Measurements from ENCODE around the gene APOF.
"Not testable (repeated sequence)": the region's sequence is repeated elsewhere in the genome, so short reads cannot be mapped to it uniquely, and the experiment has no call there.

Gene APOF

DNA sequence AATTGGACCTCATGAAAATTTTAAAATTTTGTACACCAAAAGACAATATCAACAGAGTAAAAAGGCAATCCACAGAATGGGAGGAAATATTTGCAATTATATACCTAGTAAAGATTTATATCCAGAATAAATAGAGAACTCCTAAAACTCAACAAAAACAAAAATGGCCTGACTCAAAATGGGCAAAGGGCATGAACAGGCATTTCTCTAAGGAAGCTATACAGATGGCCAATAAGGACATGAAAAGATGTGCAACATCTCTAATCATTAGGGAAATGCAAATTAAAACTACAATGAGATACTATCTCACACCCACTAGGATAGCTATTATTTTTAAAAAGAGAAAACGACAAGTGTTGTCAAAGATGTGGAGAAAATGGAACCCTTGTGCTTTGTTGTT is 10.9 kb upstream of the APOF start:
- DNase-seq (ENCODE audit: low read depth in 2 of 2): no peak

DNA sequence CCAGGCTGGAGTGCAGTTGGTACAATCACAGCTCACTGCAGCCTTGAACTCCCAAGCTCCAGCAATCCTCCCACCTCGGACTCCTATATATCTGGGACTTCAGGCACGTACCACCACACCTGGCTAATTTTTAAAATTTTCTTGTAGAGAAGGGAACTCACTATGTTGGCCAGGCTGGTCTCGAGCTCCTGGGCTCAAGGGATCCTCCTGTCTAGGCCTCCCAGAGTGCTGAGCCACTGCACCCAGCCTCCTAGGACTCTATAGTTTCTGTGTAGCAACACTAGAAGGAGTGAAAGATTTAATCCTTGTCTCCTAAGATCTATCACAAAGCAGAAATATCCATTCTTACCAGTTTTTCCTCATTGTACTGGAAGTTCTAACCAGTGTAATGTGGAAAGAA is 4.3 kb upstream of the APOF start:
- no peak for DNase-seq (ENCODE audit: low read depth in 2 of 2)

GRCh38 chr12:56361487-56362129 is 1.0 kb downstream of the APOF start:
- no peak for DNase-seq (ENCODE audit: low read depth in 2 of 2)

DNA sequence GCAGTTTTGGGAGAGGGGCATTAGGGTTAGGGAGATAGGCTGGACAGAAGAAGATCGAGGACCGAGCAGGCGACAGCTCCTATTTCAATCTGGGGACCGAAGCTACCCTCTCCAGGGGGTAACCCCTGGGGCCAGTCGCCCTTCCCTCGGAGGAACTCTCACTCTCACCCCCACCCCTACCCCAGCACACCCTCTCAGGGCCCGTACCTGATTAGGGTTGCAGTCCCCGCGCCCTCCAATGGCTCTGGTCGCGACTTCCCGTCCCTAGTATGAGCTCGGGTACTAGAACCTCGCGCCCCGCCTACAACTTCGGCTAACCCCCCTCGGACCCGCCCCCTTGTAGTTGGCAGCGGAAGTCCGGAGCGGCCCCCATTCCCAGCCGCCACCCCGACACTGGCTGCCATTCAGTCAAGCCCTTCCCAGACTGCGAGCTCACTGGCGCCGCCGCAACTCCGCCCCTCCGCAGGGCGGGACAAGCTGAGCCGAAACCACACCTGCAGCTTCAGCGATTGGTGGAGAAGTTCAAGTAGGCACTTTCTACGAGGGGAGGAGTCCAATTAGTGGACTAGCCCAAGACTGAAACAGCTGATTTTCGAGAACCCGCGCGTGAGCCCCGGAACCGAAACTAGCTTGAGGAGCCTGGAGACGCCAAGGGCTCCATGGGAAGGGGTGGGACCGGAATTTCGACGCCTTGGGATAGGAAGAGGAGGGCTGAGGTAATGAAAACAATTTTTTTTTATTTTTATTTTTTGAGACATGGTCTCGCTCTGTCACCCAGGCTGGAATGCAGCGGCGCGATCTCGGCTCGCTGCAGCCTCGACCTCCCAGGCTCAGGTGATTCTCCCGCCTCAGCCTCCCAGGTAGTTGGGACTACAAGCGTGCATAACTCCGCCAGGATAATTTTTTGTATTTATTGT is 2.5 kb downstream of the APOF start, which contains the start of gene STAT2:
Gene STAT2, minus strand, starts transcription at position 257 of the 917 bp plus-strand sequence. CDS start 3,536 bp downstream, outside the sequence.
- peak; percentile 98 to 99 for DNase-seq (ENCODE audit: low read depth in 2 of 2)

DNA sequence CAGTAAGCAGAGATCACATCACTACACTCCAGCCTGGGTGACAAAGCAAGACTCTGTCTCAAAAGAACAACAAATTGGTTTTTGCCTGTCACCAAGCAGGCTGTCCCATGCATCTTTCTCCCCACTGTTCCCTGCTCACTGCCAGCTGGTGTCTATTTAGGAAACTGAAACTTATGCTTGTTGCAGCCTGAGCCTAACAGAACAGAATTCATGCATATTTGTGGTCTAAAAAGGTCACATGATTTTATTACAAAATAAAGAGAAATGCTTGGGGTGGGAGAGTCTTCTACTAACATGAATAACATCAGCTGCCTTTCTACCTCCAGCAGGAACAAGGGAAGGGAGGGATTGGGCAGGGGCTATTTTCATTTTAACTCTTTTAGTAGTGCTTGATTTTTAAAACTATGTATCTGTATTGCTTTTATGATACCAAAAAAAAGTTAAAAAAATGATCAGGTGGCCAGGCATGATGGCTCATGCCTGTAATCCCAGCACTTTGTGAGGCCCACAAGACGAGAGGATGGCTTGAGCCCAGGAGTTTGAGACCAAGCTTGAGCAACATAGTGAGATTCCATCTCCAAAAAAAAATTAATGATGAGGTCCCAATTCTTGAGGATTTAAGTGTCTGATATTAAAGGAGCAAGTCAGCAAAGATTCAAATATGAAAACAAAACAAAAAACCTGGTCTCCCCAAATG is 3.7 kb downstream of the APOF start:
- no peak for DNase-seq (ENCODE audit: low read depth in 2 of 2)

GRCh38 chr12:56351325-56351724 is 11.3 kb downstream of the APOF start:
- no peak for DNase-seq (ENCODE audit: low read depth in 2 of 2)

DNA sequence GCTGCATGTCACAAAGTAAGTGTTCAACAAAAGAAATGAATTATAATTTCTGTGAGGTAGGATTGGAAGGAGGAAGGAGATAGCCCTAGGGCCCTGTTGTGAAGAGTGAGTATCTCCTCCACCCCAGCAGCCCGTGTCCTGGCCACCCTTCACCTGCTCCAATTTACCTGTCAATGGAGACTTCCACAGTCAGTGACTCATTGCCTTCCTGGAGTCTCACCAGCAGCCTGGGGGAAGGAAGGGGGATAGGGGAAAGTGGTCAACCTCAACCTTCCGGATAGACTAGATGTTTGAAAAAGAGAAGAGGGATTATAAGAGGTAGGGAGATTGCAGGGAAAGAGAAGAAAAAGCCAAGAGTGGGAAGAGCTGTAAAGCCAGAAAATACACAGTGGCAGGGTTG is 12.0 kb downstream of the APOF start:
- DNase-seq (ENCODE audit: low read depth in 2 of 2): no peak

GRCh38 chr12:56348776-56349175 is 13.9 kb downstream of the APOF start:
- no peak for DNase-seq (ENCODE audit: low read depth in 2 of 2)

DNA sequence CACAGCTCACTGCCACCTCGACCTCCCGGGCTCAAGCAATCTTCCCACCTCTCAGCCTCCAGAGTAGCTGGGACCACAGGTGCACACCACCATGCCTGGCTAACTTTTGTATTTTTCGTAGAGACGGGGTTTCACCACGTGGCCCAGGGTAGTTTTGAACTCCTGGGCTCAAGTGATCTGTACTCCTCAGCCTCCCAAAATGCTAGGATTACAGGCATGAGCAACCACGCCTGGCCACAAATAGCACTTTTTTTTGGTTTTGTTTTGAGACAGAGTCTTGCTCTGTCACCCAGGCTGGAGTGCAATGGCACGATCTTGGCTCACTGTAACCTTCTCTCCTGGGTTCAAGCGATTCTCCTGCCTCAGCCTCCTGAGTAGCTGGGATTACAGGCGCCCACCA is 15.4 kb downstream of the APOF start:
- DNase-seq (ENCODE audit: low read depth in 2 of 2): not testable (repeated sequence)

DNA sequence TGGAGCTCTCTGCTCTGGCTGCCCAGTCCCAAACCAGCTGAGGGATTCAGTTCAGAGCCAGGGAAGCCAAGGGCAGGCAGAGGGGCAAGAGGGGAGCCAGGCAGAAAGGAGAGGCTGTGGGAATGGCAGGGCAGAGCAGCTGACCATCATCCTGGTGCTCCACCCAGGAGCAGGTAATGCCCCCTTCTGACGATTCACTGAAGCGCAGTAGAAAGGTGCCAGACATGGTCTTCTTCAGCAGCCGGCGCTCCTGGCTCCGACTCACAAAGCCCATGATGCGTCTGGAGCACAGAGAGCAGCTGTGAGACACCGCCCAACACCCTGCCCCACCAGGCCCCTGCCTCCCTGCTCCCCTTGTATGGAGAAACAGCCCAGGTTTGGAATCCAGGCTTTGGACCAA is 16.0 kb downstream of the APOF start:
- DNase-seq (ENCODE audit: low read depth in 2 of 2): no peak

- DNase-seq (ENCODE audit: low read depth in 2 of 2): not testable (repeated sequence)
These were observed 20.4 kb downstream of the APOF start for GRCh38 chr12:56342290-56342689.

GRCh38 chr12:56341616-56342015 is 21.0 kb downstream of the APOF start:
- no peak for DNase-seq (ENCODE audit: low read depth in 2 of 2)

GRCh38 chr12:56339158-56339422 is 23.6 kb downstream of the APOF start:
- DNase-seq (ENCODE audit: low read depth in 2 of 2): no peak

- peak; percentile 68 to 84 for DNase-seq (ENCODE audit: low read depth in 2 of 2)
These were observed 24.1 kb downstream of the APOF start, which contains the start of gene IL23A for GRCh38 chr12:56338308-56339157. Gene IL23A, plus strand, starts transcription at chr12:56338884. Its CDS starts 161 bp downstream, at chr12:56339045.

GRCh38 chr12:56337753-56338251 is 24.9 kb downstream of the APOF start:
- DNase-seq (ENCODE audit: low read depth in 2 of 2): no peak

DNA sequence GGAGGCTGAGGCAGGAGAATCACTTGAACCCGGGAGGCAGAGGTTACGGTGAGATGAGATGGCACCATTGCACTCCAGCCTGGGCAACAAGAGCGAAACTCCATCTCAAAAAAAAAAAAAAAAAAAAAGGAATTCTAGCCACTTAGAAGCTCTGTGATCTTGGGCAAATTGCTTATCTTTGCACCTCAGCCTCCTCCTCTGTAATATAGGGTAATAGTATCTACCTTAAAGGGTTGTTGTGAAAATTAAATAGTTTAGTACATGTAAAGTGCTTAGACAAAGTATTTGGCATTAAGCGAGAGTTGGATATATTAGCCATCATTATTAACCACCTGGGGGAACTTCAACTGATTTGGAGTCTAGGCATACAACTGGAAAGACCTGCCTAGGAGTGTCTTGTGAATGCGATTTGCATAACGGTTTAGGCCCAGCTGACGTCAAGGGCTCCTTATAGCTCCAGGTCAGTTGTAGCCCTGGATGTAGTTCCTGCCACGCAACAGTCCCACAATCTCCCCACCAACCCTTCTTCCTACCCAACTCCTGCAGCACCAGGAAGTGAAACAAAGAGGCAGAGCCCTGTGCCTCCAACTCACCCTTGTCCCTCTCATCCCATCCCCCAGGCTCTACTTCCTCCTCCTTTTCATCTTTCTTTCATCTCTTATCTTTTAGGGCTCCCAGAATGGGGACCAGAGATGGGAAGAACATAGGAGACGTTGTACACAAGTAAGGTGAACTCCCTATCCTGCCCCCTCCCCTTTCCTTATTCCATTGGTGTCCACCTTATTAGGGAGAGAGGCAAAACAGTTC is 26.1 kb downstream of the APOF start:
- no peak for DNase-seq (ENCODE audit: low read depth in 2 of 2)

DNA sequence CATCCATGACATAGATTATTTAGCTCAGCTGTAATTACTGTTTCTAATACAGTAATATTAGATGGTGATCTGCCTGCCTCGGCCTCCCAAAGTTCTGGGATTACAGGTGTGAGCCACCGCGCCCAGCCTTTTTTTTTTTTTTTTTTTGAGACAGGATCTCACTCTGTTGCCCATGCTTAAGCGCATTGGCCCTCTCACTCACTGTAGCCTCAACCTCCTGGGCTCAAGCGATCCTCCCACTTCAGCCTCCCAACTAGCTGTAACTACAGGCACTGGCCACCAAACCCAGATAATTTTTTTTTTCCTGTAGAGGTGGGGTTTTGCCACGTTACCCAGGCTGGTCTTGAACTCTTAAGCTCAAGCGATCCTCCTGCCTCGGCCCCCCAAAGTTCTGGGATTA is 27.1 kb downstream of the APOF start:
- DNase-seq (ENCODE audit: low read depth in 2 of 2): not testable (repeated sequence)

- DNase-seq (ENCODE audit: low read depth in 2 of 2): no peak
These were observed 28.2 kb downstream of the APOF start for GRCh38 chr12:56334490-56334793.

DNA sequence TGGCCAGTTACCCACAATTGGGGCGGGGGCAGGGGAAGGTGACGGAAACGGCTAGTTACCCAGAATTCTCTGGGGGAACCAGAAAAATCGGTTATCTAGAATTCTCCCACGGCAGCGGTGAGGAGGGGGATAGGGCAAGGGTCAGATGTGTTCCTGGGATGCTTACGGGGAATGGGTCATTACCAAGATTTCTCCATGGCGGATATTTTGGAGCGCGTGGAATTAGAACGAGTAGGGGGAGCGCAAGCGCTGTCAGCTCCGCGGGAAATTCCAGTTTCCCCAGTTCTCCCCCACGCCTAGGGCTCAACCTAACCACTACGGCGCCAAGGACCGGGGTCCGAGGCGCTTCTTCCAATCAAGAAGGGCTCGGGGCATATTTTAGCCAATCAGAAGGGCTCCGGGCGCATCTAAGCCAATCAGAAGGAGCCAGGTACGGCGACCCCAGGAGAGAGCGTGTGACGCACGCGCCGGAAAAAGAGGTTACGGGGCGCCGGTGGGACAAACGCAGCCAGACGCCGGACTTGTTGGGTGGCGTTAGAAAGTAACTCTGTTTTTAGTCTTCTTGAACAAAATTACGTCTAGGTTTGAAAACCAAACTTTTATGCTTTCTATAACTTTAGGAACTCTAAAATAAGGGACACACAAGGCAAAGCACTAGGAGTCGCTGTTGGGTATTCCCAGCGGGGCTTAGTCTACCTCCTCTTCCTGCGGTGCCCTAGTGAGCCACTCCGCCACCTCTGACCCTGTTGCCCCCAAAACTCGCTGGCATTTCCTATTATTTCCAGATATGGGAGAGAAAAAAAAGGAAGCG is 28.8 kb downstream of the APOF start, which contains the start of gene PAN2:
Gene PAN2, minus strand, starts transcription at position 322 of the 811 bp plus-strand sequence. CDS start 906 bp downstream, outside the sequence.
- DNase-seq (ENCODE audit: low read depth in 2 of 2): peak; percentile 83 to 88

DNA sequence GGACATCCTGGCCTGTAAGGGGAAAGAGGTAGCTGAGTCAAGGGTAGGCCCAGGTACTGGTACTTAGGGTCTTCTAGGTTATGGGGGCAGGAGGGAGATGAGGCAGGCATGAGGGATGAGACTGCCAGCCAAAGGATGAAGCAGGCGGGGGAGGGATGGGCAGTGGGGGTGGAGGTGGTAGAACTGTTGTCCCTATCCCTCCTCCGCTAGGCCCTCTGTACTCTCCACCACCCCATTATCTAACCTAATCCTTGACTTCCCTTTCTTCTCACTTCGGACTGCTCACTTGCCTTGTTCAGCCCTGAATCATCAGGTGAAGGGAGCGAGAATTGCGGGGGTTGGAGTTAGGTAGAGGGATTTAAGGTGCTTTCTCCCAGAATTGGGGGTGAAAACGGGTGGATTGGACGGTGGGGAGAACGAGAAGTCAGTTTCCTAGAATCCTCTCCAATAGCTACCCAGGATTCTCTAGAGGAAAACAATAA is 29.4 kb downstream of the APOF start:
- no peak for DNase-seq (ENCODE audit: low read depth in 2 of 2)

Data from stimulated activated CD8-positive, alpha-beta memory T cell treated with anti-CD3 and anti-CD28 coated beads, Interleukin-2, amount 100 ng/mL, for 48 hours (primary cell).